AG09309 (cell line): ENCODE measurements around the gene KCND3.

Experiments
- DNase-seq: peaks from one replicate; pipeline ENCODE4 v3.0.0-alpha.2; 2010; ENCODE audit warnings: low read depth
- H3K4me3 ChIP-seq: 2 replicates; pipeline ENCODE4 v1.5.1; 2011; ENCODE audit warnings: mild to moderate bottlenecking, low read depth, low read length, moderate library complexity; ENCODE audit not compliant: control insufficient read depth
- TF ChIP-seq, protein P1 (sequence below): IDR thresholded peaks from 2 replicates; pipeline ENCODE4 v1.5.1; 2011; ENCODE audit warnings: mild to moderate bottlenecking, low read depth, low read length, inconsistent platforms; ENCODE audit not compliant: insufficient read depth, control insufficient read depth; ENCODE audit errors: missing control alignments

KCND3 gene

DNA sequence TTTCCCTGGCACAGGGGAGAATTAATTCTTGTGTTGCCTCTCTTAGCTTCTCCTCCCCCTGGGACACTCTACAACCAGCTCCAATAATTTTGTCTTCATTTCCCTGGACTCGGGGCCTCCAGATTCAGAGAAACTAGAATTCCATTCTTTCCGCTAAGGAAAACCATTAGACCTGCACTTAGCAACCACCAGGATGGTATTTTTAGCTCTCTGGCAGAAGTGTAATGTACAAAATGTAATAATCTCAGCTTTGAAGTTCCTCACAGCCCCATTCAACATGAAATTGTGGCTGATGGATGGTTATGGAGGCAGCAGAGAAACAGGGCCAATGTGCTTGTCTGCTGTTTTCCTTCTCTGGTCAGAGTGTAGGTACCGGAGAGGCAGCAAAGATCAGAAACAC, 113.8 kb downstream of the KCND3 start:
- TF ChIP-seq, protein P1, sequence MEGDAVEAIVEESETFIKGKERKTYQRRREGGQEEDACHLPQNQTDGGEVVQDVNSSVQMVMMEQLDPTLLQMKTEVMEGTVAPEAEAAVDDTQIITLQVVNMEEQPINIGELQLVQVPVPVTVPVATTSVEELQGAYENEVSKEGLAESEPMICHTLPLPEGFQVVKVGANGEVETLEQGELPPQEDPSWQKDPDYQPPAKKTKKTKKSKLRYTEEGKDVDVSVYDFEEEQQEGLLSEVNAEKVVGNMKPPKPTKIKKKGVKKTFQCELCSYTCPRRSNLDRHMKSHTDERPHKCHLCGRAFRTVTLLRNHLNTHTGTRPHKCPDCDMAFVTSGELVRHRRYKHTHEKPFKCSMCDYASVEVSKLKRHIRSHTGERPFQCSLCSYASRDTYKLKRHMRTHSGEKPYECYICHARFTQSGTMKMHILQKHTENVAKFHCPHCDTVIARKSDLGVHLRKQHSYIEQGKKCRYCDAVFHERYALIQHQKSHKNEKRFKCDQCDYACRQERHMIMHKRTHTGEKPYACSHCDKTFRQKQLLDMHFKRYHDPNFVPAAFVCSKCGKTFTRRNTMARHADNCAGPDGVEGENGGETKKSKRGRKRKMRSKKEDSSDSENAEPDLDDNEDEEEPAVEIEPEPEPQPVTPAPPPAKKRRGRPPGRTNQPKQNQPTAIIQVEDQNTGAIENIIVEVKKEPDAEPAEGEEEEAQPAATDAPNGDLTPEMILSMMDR, result no peak
- DNase-seq, result no peak
- no peak overlapping the region for H3K4me3 ChIP-seq

DNA sequence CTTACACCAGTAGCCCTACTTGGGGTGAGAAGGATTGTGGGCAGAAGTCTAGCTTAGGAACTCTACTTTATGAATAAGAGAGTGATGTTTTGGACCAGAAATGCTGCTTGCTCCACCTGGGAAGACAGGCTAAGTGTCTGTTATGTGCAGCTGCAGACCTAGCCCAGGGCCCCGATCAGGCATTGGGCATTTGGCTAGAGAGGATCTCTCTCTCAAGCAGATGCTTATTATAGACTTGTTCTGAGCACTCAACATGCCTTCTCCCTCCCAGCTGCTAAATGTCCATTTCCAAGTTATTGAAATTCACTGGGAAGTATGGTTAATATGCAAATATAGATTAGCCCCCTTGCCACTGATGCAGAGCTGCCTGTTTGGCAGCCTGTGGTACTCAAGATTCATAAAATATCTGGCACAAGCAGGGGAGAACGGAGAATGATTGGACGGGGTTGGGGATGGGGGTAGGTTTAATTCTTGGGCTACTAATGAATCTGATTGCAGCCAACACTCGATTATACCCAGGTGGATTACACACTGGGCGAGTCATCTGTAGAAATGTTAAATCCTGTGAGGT, 115.9 kb downstream of the KCND3 start:
- no peak for DNase-seq
- H3K4me3 ChIP-seq, result no peak overlapping the region
- TF ChIP-seq, protein P1, result no peak

DNA sequence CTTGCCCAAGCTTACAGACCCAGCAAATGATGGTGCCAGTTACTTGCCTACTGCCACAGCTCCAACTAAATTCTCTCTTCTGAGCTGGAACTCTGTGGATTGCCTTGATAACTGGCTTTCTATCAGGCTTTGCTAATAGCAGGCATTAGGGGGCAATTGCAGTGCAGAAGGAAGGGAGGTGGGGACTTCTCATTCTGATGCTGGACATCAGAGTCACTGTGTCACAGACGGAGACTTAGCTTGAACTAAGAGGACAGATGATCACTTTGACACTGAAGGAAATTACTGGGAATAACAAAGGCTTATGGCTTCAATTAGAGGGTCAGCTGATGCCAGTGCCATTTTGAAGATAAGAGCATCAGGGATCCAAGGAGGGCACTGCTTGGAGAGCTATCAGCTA, 119.3 kb downstream of the KCND3 start:
- TF ChIP-seq, protein P1, result no peak
- H3K4me3 ChIP-seq, result no peak overlapping the region
- no peak for DNase-seq

DNA sequence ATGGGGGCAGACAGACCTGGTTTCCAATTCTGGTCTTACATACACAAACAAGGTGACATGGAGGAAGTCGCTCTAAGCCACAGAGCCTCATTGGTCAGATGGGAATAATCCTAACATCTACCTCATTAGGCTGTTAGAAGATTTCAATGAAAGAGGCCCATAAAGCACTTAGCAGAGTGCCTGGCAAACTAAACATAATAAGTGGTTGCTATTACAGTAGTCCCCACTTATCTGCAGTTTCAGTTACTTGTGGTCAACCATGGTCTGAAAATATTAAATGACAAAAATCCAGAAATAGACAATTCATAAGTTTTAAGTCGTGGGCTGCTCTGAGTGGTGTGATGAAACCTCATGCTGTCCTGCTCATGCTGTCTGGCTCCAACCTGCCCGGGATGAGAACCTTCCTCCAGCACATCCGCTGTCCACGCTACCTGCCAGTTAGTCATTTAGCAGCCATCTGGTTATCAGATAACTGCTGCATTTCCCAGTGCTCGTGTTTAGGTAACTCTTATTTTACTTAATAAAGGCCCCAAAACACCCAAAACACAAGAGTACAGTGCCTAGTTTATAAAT, 121.5 kb downstream of the KCND3 start:
- H3K4me3 ChIP-seq, result no peak overlapping the region
- no peak for DNase-seq
- TF ChIP-seq, protein P1, result no peak

DNA sequence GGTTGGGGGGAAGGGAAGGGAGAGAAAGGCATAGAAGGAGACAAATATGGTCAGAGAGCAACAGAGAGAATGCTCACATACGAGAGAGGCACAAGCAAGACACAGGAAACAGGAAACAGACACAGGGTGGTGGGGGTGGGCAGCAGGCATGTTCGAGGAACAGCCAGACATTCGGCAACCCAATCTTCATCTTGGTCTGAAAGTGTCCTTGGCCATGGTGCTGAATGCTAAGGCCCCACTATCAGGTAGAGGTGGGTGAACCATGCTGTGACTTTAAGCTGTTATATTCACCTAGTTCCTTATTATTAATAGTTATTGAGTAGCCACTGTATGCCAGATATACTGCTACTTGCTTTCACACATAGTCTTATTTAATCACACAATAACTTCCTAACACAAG, 124.6 kb downstream of the KCND3 start:
- no peak for DNase-seq
- TF ChIP-seq, protein P1, result no peak
- no peak overlapping the region for H3K4me3 ChIP-seq

DNA sequence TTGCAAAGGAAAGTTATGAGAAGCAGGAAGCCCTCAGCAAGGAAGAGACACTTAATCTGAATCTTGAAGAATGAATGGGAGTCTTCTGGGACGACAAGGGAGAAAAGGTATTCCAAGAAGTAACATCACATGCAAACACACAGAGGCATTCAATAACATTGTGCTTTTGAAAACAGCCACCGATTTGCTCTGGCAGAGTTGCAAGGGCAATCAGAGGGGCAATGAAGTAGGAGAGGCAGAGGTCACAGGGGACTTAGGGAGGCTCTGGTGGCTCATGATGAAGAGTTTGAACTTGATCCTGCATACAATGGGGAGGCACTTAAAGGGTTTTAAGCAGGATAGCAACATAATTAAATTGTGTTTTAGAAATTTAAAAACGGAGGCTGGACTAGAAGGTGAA, 126.1 kb downstream of the KCND3 start:
- TF ChIP-seq, protein P1, result no peak
- DNase-seq, result no peak

More for the DNA sequence above, 126.1 kb downstream of the KCND3 start:
- no peak overlapping the region for H3K4me3 ChIP-seq
